ENCODE data around the gene PZP. TPM values are rescaled to one million over a fixed set of nuclear protein-coding genes. Genes with fewer than 3 reads are reported as not detected.

The PZP gene
- polyA plus RNA-seq, 1 donor from 2014 or later = not detected

DNA sequence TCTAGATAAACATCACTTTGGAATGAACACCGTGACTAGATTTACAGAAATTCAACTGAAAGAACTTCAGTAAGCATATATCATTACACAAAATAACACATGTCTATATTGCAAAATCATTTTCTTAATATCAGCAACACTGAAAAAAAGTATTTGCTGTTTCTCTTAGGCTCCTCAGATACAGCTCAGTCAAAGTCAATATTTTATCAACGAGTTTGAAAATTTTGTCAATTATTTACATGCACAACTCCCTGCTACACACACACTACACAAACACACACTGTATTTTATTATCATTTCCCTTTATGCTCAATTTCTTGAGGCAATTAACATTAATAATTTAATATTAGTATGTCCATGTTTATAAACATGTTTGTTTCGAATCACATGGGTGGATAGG is 3.8 kb downstream of the PZP start:
- H3K27ac ChIP-seq (ENCODE audit: low read length) = no peak overlapping the region
- H2AFZ ChIP-seq (ENCODE audit: low read depth, low read length) = no peak overlapping the region
- no peaks in the 10 kb centered on the region for H3K9me2 ChIP-seq (ENCODE audit: insufficient read depth, low read length)
- no peaks in the 10 kb centered on the region for H3F3A ChIP-seq (ENCODE audit: insufficient read depth, low read length, poor library complexity, severe bottlenecking)
- no peaks in the 10 kb centered on the region for H3K9me3 ChIP-seq (ENCODE audit: low read length)
- H3K4me2 ChIP-seq (ENCODE audit: low read length) = no peak overlapping the region
- no peak overlapping the region for H3K4me3 ChIP-seq (ENCODE audit: low read length)
- no peaks in the 10 kb centered on the region for H3K79me2 ChIP-seq (replicated peaks; ENCODE audit: insufficient read depth, low read length)
- no peaks in the 10 kb centered on the region for H3K36me3 ChIP-seq (ENCODE audit: insufficient read depth, low read length)
- H3K9ac ChIP-seq (ENCODE audit: low read length) = no peak overlapping the region
- H4K20me1 ChIP-seq (ENCODE audit: insufficient read depth) = no peaks in the 10 kb centered on the region
- no peaks in the 10 kb centered on the region for H3K27me3 ChIP-seq (ENCODE audit: insufficient read depth, low read depth, low read length)
- TF ChIP-seq RAD21 (conservative IDR thresholded peaks at IDR 0.05) (no peak), EZH2 (IDR thresholded peaks at IDR 0.05; ENCODE audit: borderline replicate concordance, insufficient read depth, low read length, poor library complexity, severe bottlenecking) (no peak)
- TF ChIP-seq, protein P1, sequence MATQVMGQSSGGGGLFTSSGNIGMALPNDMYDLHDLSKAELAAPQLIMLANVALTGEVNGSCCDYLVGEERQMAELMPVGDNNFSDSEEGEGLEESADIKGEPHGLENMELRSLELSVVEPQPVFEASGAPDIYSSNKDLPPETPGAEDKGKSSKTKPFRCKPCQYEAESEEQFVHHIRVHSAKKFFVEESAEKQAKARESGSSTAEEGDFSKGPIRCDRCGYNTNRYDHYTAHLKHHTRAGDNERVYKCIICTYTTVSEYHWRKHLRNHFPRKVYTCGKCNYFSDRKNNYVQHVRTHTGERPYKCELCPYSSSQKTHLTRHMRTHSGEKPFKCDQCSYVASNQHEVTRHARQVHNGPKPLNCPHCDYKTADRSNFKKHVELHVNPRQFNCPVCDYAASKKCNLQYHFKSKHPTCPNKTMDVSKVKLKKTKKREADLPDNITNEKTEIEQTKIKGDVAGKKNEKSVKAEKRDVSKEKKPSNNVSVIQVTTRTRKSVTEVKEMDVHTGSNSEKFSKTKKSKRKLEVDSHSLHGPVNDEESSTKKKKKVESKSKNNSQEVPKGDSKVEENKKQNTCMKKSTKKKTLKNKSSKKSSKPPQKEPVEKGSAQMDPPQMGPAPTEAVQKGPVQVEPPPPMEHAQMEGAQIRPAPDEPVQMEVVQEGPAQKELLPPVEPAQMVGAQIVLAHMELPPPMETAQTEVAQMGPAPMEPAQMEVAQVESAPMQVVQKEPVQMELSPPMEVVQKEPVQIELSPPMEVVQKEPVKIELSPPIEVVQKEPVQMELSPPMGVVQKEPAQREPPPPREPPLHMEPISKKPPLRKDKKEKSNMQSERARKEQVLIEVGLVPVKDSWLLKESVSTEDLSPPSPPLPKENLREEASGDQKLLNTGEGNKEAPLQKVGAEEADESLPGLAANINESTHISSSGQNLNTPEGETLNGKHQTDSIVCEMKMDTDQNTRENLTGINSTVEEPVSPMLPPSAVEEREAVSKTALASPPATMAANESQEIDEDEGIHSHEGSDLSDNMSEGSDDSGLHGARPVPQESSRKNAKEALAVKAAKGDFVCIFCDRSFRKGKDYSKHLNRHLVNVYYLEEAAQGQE (IDR thresholded peaks at IDR 0.05; ENCODE audit: borderline replicate concordance) = no peak

DNA sequence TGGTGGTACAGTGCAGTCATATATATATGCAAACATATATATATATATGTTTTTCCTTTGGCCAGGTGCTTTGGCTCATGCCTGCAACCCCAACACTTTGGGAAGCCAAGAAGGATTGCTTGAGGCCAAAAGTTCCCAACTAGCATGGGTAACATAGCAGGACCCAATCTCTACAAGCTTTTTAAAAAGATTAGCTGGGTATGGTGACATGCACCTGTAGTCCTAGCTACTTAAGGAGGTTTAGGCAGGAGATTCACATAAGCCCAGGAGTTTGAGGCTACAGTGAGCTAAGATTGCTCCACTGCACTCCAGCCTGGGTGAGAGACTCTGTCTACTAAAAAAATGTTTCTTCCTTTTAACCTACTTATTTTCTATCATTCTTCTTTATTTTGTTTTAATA is 10.2 kb downstream of the PZP start:
- H3K4me2 ChIP-seq (ENCODE audit: low read length) = no peak overlapping the region
- H3F3A ChIP-seq (ENCODE audit: insufficient read depth, low read length, poor library complexity, severe bottlenecking) = no peaks in the 10 kb centered on the region
- H3K4me3 ChIP-seq (ENCODE audit: low read length) = no peak overlapping the region
- TF ChIP-seq, protein P2, sequence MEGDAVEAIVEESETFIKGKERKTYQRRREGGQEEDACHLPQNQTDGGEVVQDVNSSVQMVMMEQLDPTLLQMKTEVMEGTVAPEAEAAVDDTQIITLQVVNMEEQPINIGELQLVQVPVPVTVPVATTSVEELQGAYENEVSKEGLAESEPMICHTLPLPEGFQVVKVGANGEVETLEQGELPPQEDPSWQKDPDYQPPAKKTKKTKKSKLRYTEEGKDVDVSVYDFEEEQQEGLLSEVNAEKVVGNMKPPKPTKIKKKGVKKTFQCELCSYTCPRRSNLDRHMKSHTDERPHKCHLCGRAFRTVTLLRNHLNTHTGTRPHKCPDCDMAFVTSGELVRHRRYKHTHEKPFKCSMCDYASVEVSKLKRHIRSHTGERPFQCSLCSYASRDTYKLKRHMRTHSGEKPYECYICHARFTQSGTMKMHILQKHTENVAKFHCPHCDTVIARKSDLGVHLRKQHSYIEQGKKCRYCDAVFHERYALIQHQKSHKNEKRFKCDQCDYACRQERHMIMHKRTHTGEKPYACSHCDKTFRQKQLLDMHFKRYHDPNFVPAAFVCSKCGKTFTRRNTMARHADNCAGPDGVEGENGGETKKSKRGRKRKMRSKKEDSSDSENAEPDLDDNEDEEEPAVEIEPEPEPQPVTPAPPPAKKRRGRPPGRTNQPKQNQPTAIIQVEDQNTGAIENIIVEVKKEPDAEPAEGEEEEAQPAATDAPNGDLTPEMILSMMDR (IDR thresholded peaks at IDR 0.05; ENCODE audit: poor library complexity, severe bottlenecking) = no peak
- TF ChIP-seq POLR2AphosphoS5 (IDR thresholded peaks at IDR 0.05) (no peak), RAD21 (conservative IDR thresholded peaks at IDR 0.05) (no peak), SMC3 (conservative IDR thresholded peaks at IDR 0.05; ENCODE audit: poor library complexity) (no peak), TAF1 (IDR thresholded peaks at IDR 0.05; ENCODE audit: low read depth) (no peak), EP300 (conservative IDR thresholded peaks at IDR 0.05; ENCODE audit: poor library complexity, severe bottlenecking) (no peak), MXI1 (conservative IDR thresholded peaks at IDR 0.05; ENCODE audit: poor library complexity, severe bottlenecking) (no peak), EZH2 (IDR thresholded peaks at IDR 0.05; ENCODE audit: borderline replicate concordance, insufficient read depth, low read length, poor library complexity, severe bottlenecking) (no peak)
- TF ChIP-seq, protein P1 (IDR thresholded peaks at IDR 0.05; ENCODE audit: borderline replicate concordance) = no peak
- H3K9me2 ChIP-seq (ENCODE audit: insufficient read depth, low read length) = no peaks in the 10 kb centered on the region
- no peaks in the 10 kb centered on the region for H3K36me3 ChIP-seq (ENCODE audit: insufficient read depth, low read length)
- no peak overlapping the region for H3K27ac ChIP-seq (ENCODE audit: low read length)
- H3K9ac ChIP-seq (ENCODE audit: low read length) = no peak overlapping the region
- no peaks in the 10 kb centered on the region for H3K79me2 ChIP-seq (replicated peaks; ENCODE audit: insufficient read depth, low read length)
- no peaks in the 10 kb centered on the region for H4K20me1 ChIP-seq (ENCODE audit: insufficient read depth)
- H3K9me3 ChIP-seq (ENCODE audit: low read length) = no peaks in the 10 kb centered on the region
- no peaks in the 10 kb centered on the region for H3K27me3 ChIP-seq (ENCODE audit: insufficient read depth, low read depth, low read length)
- no peak overlapping the region for H2AFZ ChIP-seq (ENCODE audit: low read depth, low read length)
